Measurements from ENCODE around the gene TMEM184A. TPM values are rescaled to one million over a fixed set of nuclear protein-coding genes. Genes with fewer than 3 reads are reported as not detected.

The TMEM184A gene
- total and polyA plus RNA-seq, 2 of the 13 experiments (the other 11 are each of a cell fraction or from before 2014, with no cell fraction given), result 9.5 to 20.4 TPM

- TF ChIP-seq, protein P1, sequence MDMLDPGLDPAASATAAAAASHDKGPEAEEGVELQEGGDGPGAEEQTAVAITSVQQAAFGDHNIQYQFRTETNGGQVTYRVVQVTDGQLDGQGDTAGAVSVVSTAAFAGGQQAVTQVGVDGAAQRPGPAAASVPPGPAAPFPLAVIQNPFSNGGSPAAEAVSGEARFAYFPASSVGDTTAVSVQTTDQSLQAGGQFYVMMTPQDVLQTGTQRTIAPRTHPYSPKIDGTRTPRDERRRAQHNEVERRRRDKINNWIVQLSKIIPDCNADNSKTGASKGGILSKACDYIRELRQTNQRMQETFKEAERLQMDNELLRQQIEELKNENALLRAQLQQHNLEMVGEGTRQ (IDR thresholded peaks at IDR 0.05; ENCODE audit: low read depth, low read length), result no peak
- TF ChIP-seq, protein P1 (CRISPR knock-in tag; IDR thresholded peaks at IDR 0.05; ENCODE audit: borderline replicate concordance), result no peak
- TF ChIP-seq SP1 (IDR thresholded peaks at IDR 0.05) (no peak), SP1 (CRISPR knock-in tag; IDR thresholded peaks at IDR 0.05) (peak; percentile 10; the same call in 1 of the 2 replicates), KDM1A (CRISPR knock-in tag; IDR thresholded peaks at IDR 0.05) (no peak), EP300 (IDR thresholded peaks at IDR 0.05; ENCODE audit: low read depth in 2 of 2, low read length in 2 of 2) (no peak), EP300 (CRISPR knock-in tag; IDR thresholded peaks at IDR 0.05; ENCODE audit: borderline replicate concordance) (0 out of 2 replicates have a peak, but pooled peaks have one; percentile 25), REL (CRISPR knock-in tag; conservative IDR thresholded peaks at IDR 0.05) (no peak), PHB2 (IDR thresholded peaks at IDR 0.05; ENCODE audit: partially characterized antibody) (no peak), NFE2L1 (CRISPR knock-in tag; IDR thresholded peaks at IDR 0.05; ENCODE audit: borderline replicate concordance) (no peak), FOXM1 (CRISPR knock-in tag; IDR thresholded peaks at IDR 0.05) (no peak), CREM (IDR thresholded peaks at IDR 0.05) (no peak), CREM (CRISPR knock-in tag; IDR thresholded peaks at IDR 0.05) (no peak), POLR2A (IDR thresholded peaks at IDR 0.05; ENCODE audit: insufficient read depth in 1 of 2, low read depth in 2 of 2, low read length in 2 of 2) (peak in 1 of 2 experiments; percentile 56; a peak in 2 of 4 replicates), MTA1 (CRISPR knock-in tag; IDR thresholded peaks at IDR 0.05; ENCODE audit: borderline replicate concordance) (no peak), ZKSCAN1 (IDR thresholded peaks at IDR 0.05; ENCODE audit: low read length) (no peak), ZNF207 (IDR thresholded peaks at IDR 0.05; ENCODE audit: borderline replicate concordance) (no peak), FOXA3 (CRISPR knock-in tag; IDR thresholded peaks at IDR 0.05) (peak; percentile 43), MEIS2 (CRISPR knock-in tag; IDR thresholded peaks at IDR 0.05) (peak; percentile 51; the same call in 1 of the 2 replicates)
- TF ChIP-seq, protein P2, sequence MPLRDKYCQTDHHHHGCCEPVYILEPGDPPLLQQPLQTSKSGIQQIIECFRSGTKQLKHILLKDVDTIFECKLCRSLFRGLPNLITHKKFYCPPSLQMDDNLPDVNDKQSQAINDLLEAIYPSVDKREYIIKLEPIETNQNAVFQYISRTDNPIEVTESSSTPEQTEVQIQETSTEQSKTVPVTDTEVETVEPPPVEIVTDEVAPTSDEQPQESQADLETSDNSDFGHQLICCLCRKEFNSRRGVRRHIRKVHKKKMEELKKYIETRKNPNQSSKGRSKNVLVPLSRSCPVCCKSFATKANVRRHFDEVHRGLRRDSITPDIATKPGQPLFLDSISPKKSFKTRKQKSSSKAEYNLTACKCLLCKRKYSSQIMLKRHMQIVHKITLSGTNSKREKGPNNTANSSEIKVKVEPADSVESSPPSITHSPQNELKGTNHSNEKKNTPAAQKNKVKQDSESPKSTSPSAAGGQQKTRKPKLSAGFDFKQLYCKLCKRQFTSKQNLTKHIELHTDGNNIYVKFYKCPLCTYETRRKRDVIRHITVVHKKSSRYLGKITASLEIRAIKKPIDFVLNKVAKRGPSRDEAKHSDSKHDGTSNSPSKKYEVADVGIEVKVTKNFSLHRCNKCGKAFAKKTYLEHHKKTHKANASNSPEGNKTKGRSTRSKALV (CRISPR knock-in tag; IDR thresholded peaks at IDR 0.05), result no peak
- TF ChIP-seq, protein P3, sequence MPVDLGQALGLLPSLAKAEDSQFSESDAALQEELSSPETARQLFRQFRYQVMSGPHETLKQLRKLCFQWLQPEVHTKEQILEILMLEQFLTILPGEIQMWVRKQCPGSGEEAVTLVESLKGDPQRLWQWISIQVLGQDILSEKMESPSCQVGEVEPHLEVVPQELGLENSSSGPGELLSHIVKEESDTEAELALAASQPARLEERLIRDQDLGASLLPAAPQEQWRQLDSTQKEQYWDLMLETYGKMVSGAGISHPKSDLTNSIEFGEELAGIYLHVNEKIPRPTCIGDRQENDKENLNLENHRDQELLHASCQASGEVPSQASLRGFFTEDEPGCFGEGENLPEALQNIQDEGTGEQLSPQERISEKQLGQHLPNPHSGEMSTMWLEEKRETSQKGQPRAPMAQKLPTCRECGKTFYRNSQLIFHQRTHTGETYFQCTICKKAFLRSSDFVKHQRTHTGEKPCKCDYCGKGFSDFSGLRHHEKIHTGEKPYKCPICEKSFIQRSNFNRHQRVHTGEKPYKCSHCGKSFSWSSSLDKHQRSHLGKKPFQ (CRISPR knock-in tag; IDR thresholded peaks at IDR 0.05; ENCODE audit: insufficient replicate concordance), result no peak
- TF ChIP-seq, protein P4, sequence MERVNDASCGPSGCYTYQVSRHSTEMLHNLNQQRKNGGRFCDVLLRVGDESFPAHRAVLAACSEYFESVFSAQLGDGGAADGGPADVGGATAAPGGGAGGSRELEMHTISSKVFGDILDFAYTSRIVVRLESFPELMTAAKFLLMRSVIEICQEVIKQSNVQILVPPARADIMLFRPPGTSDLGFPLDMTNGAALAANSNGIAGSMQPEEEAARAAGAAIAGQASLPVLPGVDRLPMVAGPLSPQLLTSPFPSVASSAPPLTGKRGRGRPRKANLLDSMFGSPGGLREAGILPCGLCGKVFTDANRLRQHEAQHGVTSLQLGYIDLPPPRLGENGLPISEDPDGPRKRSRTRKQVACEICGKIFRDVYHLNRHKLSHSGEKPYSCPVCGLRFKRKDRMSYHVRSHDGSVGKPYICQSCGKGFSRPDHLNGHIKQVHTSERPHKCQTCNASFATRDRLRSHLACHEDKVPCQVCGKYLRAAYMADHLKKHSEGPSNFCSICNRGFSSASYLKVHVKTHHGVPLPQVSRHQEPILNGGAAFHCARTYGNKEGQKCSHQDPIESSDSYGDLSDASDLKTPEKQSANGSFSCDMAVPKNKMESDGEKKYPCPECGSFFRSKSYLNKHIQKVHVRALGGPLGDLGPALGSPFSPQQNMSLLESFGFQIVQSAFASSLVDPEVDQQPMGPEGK (CRISPR knock-in tag; IDR thresholded peaks at IDR 0.05), result peak; percentile 83
- TF ChIP-seq, protein P5, sequence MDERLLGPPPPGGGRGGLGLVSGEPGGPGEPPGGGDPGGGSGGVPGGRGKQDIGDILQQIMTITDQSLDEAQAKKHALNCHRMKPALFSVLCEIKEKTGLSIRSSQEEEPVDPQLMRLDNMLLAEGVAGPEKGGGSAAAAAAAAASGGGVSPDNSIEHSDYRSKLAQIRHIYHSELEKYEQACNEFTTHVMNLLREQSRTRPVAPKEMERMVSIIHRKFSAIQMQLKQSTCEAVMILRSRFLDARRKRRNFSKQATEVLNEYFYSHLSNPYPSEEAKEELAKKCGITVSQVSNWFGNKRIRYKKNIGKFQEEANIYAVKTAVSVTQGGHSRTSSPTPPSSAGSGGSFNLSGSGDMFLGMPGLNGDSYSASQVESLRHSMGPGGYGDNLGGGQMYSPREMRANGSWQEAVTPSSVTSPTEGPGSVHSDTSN (CRISPR knock-in tag; IDR thresholded peaks at IDR 0.05), result no peak
These were observed 776 bp downstream of the TMEM184A start (continued) for GRCh38 chr7:1555046-1555812.

Measured in HepG2 (cell line).